Adipose tissue (tissue), 3 donors: ENCODE data around the gene FGF7. TPM values are rescaled to one million over a fixed set of nuclear protein-coding genes. Genes with fewer than 3 reads are reported as not detected.
"Not testable (repeated sequence)": the region's sequence is repeated elsewhere in the genome, so short reads cannot be mapped to it uniquely, and the experiment has no call there.

ENCODE experiments used
- H3K27ac ChIP-seq: one replicate; pipeline ENCODE4 v1.5.1; 2013; ENCODE audit warnings: low read depth, low read length
- WGBS, 3 donors: extraction: QIAGEN DNeasy Blood & Tissue Kit; methylation state at CpG; one replicate each; pipeline ENCODE4 v1.1.7; 2013; 5-methylcytosine and 5-hydroxymethylcytosine counted together
- polyA plus RNA-seq, 3 donors: library from polyadenylated mRNA; stranded (reverse); fragments of 200-250 nt; gene quantifications; one replicate each; pipeline ENCODE4 v1.2.3, GENCODE V29; 2013
- donor health status: healthy with polysubstance abuse.
- donor health status: Bipolar disorder and iron deficiency.
- donor health status: healthy.

FGF7 gene, protein sequence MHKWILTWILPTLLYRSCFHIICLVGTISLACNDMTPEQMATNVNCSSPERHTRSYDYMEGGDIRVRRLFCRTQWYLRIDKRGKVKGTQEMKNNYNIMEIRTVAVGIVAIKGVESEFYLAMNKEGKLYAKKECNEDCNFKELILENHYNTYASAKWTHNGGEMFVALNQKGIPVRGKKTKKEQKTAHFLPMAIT
- polyA plus RNA-seq = 100 to 1,000 TPM in 1 of 3 donors, 10 to 100 TPM in 1, 1 to 10 TPM in 1; 3.1 to 117 (median 82.1) TPM

DNA sequence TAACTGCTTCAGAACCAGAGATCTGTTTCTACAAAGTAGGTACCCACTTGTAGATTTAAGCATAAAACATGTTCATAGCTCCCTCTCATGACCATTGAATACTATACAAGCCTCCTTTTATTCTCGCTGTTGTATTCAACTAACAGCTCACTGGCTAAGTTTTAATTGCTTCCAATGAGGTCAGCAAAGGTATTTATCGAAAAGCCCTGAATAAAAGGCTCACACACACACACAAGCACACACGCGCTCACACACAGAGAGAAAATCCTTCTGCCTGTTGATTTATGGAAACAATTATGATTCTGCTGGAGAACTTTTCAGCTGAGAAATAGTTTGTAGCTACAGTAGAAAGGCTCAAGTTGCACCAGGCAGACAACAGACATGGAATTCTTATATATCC, at the start of gene FGF7:
TSS of gene FGF7 (plus strand) at position 222 of the 400 bp plus-strand sequence. CDS start 1,056 bp downstream, outside the sequence.
- 45 to 49% (median 46%) methylated on average over 4 of the region's 4 CpGs for WGBS, 3 donors

GRCh38 chr15:49379996-49380395, 43.0 kb upstream of the FGF7 start:
- H3K27ac ChIP-seq = no peak overlapping the region
- WGBS, 3 donors = 84 to 92% (median 89%) methylated on average over 4 of the region's 4 CpGs

More for the DNA sequence above, at the start of gene FGF7:
- H3K27ac ChIP-seq = no peak within 1 kb of the TSS

DNA sequence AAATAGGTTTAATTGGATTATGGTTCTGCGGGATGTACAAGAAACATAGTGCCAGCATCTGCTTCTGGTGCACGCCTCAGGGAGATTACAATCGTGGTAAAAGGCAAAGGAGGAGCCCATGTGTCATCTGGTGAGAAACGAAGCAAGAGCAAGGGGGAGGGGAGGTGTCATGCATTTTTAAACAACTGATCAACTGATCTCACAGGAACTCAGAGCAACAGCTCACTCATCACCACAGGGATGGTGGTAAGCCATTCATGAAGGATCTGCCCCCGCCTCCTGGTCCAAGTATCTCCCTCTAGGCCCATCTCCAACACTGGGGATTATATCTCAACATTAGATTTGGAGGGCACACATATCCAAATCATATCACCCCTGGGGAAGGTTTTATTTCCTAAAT, 42.1 kb upstream of the FGF7 start:
- 77 to 90% (median 88%) methylated on average over 5 of the region's 5 CpGs for WGBS, 3 donors
- H3K27ac ChIP-seq = no peak overlapping the region

GRCh38 chr15:49382394-49382793, 40.6 kb upstream of the FGF7 start:
- H3K27ac ChIP-seq = no peak overlapping the region

DNA sequence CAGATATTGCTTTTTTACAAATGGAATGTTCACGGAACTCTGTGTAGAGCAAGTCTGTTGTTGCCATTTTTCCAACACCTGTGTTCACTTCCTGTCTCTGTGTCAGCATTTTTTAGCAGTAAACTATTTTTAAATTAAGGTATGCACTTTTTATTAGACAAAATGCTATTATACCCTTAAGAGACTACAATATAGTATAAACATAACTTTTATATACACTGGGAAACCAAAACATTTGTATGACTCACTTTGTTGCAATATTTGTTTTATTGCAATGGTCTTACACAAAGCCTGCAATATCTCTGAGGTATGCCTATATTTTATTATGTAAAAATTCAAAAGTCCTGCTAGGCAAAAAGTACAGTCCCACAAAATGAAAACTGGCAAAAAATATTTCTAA, 39.8 kb upstream of the FGF7 start:
- 48 to 74% (median 57%) methylated on average over 1 of the region's 1 CpG for whole genome bisulfite sequencing, 3 donors
- H3K27ac ChIP-seq = no peak overlapping the region

DNA sequence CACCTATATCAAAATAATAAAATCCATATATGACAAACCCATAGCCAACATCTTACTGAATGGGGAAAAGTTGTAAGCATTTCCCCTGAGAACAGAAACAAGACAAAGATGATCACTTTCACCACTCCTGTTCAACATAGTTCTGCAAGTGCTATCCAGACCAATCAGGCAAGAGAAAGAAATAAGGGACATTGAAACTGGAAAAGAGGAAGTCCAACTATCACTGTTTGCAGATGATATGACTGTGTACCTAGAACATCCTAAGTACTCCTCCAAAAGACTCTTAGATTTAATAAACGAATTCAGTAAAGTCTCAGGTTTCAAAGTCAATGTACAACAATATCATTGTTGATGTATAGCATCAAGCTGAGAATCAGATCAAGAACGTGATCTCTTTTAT, 35.6 kb upstream of the FGF7 start:
- 84 to 87% (median 85%) methylated on average over 2 of the region's 2 CpGs for WGBS, 3 donors
- H3K27ac ChIP-seq = no peak overlapping the region

GRCh38 chr15:49402515-49403296, 20.3 kb upstream of the FGF7 start:
- not testable (repeated sequence) for H3K27ac ChIP-seq
- WGBS, 3 donors = 75 to 88% (median 86%) methylated on average over 5 of the region's 5 CpGs

DNA sequence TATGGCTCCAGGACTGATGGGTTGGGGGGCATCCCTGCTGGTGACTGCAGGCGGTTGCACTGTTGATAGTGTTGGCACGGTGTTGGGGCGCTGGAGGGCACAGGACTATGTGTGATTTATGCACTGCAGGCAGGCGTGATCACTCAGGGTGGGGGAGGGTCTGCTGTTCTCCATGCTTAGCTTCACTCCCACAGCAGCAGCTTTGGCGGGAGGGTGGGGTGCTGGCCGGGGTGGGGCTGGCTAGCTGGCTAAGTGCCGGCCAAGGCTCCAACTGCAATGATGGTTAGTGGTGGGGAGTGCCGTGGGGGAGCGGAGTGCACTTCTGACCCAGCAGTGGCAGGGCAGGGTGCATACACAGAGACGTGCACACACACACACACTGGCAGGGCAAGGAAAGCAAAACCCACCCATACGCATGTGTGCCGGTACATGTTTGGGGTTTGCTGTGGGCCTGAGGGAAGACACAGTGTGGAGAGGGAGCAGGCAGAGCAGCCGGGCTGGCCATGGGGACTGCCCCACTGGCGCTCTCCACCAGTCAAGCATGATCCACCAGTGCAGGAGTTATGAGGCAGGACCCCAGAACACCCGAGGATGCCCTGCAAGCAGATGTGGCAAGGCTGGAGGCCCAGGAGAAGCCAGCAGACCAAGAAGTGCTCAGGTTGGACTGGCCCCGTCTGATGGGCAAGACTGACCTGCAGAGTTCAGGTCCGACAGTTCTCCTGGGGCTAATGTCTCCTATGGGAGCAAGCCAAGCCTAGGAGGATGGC, 16.5 kb upstream of the FGF7 start:
- 91 to 93% (median 92%) methylated on average over 17 of the region's 17 CpGs for WGBS, 3 donors

DNA sequence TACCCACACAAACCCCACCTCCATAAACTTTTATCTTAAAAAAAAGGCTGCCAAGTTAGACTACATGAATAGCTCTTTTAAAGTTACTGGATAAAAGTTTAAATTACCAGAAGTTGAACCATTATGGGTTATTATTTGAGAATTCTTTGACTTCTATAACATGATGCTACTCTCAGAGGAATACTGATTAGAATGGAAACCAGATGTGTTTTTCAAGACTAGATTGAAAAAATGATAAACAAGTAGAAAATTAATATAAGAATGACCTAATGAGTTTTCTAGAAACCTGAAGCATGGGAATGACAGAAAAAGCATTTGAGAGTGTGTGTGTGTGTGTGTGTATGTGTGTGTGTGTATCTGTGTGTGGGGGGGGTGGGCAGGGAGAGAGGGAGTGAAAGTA, 12.4 kb upstream of the FGF7 start:
- H3K27ac ChIP-seq = no peak overlapping the region

More for the DNA sequence above, 16.5 kb upstream of the FGF7 start:
- H3K27ac ChIP-seq = no peak overlapping the region

DNA sequence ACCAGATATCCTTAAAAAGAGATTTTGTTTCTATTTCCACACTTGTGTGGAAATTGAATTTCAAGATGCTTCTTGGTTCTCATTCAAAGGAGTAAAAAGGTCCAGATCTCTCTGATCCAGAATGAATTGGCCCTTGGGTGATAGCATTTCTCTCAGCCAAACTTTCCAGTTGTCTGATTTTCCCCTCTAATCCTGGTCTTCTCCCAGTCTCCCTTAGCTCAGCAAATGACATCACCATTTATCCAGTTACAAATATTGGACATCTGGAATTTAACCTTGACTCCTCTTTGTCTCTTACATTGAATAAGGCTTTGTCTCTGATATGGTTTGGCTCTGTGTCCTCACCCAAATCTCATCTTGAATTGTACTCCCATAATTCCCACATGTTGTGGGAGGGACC, 10.2 kb upstream of the FGF7 start:
- H3K27ac ChIP-seq = no peak overlapping the region

GRCh38 chr15:49415149-49415548, 7.9 kb upstream of the FGF7 start:
- H3K27ac ChIP-seq = no peak overlapping the region

GRCh38 chr15:49415638-49416037, 7.4 kb upstream of the FGF7 start:
- 82 to 100% (median 94%) methylated on average over 1 of the region's 1 CpG for WGBS, 3 donors
- no peak overlapping the region for H3K27ac ChIP-seq

GRCh38 chr15:49418811-49419210, 4.2 kb upstream of the FGF7 start:
- 78 to 85% (median 82%) methylated on average over 1 of the region's 1 CpG for WGBS, 3 donors
- H3K27ac ChIP-seq = no peak overlapping the region

DNA sequence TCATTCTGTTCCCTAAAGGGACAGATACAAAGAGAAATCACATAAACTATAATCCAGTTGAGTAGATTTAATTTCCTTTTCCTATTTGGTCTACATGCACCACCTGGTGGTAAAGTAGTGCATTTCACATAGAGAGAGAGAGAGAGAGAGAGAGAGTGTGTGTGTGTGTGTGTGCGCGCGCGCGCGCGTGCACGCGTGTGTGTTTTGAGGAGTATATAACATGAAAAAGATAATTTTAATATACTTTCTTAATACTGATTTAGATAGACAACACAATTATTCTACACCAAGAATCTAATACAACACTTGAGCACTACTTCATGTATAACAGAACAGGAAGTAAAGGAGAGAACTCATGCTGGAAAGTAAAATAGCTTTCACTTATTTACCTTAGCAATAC, 1.1 kb upstream of the FGF7 start:
- no peak overlapping the region for H3K27ac ChIP-seq
- 5 to 36% (median 35%) methylated on average over 9 of the region's 9 CpGs for WGBS, 3 donors

- H3K27ac ChIP-seq = no peak overlapping the region
- 46 to 49% (median 47%) methylated on average over 6 of the region's 6 CpGs for WGBS, 3 donors
Measured at GRCh38 chr15:49423901-49424550, 984 bp downstream of the FGF7 start.

DNA sequence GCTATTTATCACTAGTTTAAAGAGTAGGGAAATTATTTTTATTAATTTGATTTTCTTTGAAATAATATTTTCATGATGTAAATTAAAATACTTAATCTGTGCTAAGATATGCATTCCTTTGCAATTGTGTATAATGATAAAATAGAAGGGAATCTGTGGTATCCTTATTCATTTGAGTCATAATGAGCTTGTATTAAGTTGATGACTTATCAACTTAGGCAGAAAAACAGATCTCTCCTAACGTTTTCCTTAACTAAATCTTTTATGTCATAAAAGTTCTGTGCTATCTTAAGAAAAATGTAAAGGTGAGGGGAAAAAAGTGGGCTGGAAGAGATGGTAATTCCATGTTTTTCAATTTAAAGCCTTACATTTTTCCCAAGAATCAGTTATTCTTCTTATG, 1.9 kb downstream of the FGF7 start:
- WGBS, 3 donors = 28 to 33% (median 32%) methylated on average over 1 of the region's 1 CpG

DNA sequence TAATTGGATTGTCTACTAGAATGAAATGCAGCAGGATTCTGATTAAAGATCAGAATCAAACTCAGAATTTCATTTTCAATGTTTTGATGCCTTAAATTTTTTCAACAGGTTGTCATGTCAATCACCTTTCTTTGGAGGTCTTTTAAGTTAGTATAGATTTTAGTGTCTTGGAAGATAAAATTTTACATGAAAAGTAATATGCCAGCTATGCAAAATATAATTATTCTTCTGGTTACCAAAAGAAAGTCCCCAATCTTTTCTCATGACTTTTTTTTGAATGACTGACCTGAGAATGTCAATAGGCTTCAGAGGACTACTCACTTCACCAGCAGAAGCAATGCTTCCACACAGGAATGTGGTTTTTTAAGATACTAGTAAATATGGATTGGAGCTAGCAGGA, 4.3 kb downstream of the FGF7 start:
- H3K27ac ChIP-seq = no peak overlapping the region

More for the DNA sequence above, 1.9 kb downstream of the FGF7 start:
- no peak overlapping the region for H3K27ac ChIP-seq

- WGBS, 3 donors = 64 to 69% (median 64%) methylated on average over 5 of the region's 5 CpGs
- no peak overlapping the region for H3K27ac ChIP-seq
Measured at GRCh38 chr15:49428409-49429095, 5.5 kb downstream of the FGF7 start.

- H3K27ac ChIP-seq = no peak overlapping the region
- WGBS, 3 donors = 76 to 83% (median 83%) methylated on average over 1 of the region's 1 CpG
Measured at GRCh38 chr15:49430046-49430445, 7.0 kb downstream of the FGF7 start.
